ENCODE results near the gene ZNF503. TPM values are rescaled to one million over a fixed set of nuclear protein-coding genes. Genes with fewer than 3 reads are reported as not detected.

The ZNF503 gene
- total RNA-seq, 8 experiments from 2014 or later: 1.3 to 30.3 (median 19.0) TPM

- in situ Hi-C loops (cut with MboI; ENCODE audit: low pct_unique_long_range_greater_than_20kb in 2 of 9, low sequenced_read_pairs in 9 of 9, unreplicated experiment in 9 of 9): no loop called here
- H3K4me3 ChIP-seq: no peak overlapping the region
- no peak for ATAC-seq (replicated peaks in 6 of 8)
- no peak overlapping the region for H3K27ac ChIP-seq
- peaks cover 20 to 26% of the 10 kb centered on the region in 2 donors for H3K4me1 ChIP-seq (replicated peaks in 1 of 2)
- 90 to 100% (median 100%) methylated on average over 1 to 3 of the region's 3 CpGs; no CpG with 5 or more reads in 3 of the 10 experiments for WGBS, 10 experiments
These were observed 49.9 kb downstream of the ZNF503 start for GRCh38 chr10:75351637-75352036.

- in situ Hi-C loops (cut with MboI; ENCODE audit: low pct_unique_long_range_greater_than_20kb in 2 of 9, low sequenced_read_pairs in 9 of 9, unreplicated experiment in 9 of 9): no loop called here
- Histone ChIP-seq H3K27ac (no peak overlapping the region), H3K4me1 (replicated peaks in 1 of 2) (peaks cover 20 to 26% of the 10 kb centered on the region in 2 donors), H3K4me3 (no peak overlapping the region)
- peak in 5 of 8 experiments; percentile 15 to 64 (median 57) for ATAC-seq (replicated peaks in 6 of 8)
- whole genome bisulfite sequencing, 10 experiments: 57 to 100% (median 82%) methylated on average over 1 to 4 of the region's 4 CpGs; no CpG with 5 or more reads in 1 of the 10 experiments
These were observed 50.8 kb downstream of the ZNF503 start for GRCh38 chr10:75350791-75351190.

Other genes starting within 250 kb of the ZNF503 start
- gene VDAC2, start 191.0 kb downstream of the ZNF503 start, total RNA-seq: 100 to 1,000 TPM; 198 to 262 (median 230) TPM
- 10 to 100 TPM in 6 of 8 experiments, 1 to 10 TPM in 2; 5.5 to 19.1 (median 12.8) TPM for gene COMTD1, start 165.8 kb downstream of the ZNF503 start, total RNA-seq
- gene LRMDA, start 29.9 kb upstream of the ZNF503 start, total RNA-seq: 1 to 10 TPM in 5 of 8 experiments, under 1 TPM in 2, not detected in 1; 0.85 to 5.4 (median 2.2) TPM